ENCODE measurements around the gene CHKA. TPM values are rescaled to one million over a fixed set of nuclear protein-coding genes. Genes with fewer than 3 reads are reported as not detected.

The CHKA gene
- total RNA-seq, 1 experiment from 2014 or later = 63.0 TPM

GRCh38 chr11:68043349-68044144 is 77.6 kb downstream of the CHKA start:
- no peak overlapping the region for H3K4me3 Mint-ChIP-seq
- H3K18ac ChIP-seq (ENCODE audit: insufficient read length, low read depth, low read length) = no peak overlapping the region
- no peak overlapping the region for H2BK120ac ChIP-seq (ENCODE audit: low read depth, low read length, poor library complexity, severe bottlenecking)
- WGBS (ENCODE audit: extremely low coverage, insufficient read length, low lambda C conversion rate) = no CpG with 5 or more reads among the region's 36 CpGs
- H4K20me1 ChIP-seq (ENCODE audit: control insufficient read depth, insufficient read depth, insufficient read length) = no peaks in the 10 kb centered on the region
- H2AFZ ChIP-seq (ENCODE audit: low read length) = no peak overlapping the region
- no peak overlapping the region for H2BK15ac ChIP-seq (ENCODE audit: low read depth, low read length)
- H3K23me2 ChIP-seq (ENCODE audit: insufficient read length, low read depth, low read length, poor library complexity, severe bottlenecking) = no peaks in the 10 kb centered on the region
- H3K27me3 ChIP-seq (ENCODE audit: insufficient read depth, low read length) = no peaks in the 10 kb centered on the region
- peaks cover 7 to 9% of the 10 kb centered on the region in 2 experiments for H3K4me1 Mint-ChIP-seq
- no peaks in the 10 kb centered on the region for H3K79me1 ChIP-seq (ENCODE audit: insufficient read depth, low read depth, low read length, poor library complexity, severe bottlenecking)
- no peak overlapping the region for H3K4ac ChIP-seq (ENCODE audit: low read depth, low read length)
- no peak overlapping the region for H3K4me2 ChIP-seq (ENCODE audit: insufficient read depth, insufficient read length, low read length)
- H3K4me1 ChIP-seq (ENCODE audit: insufficient read depth, low read length) = no peaks in the 10 kb centered on the region; the same call in 1 of the 2 replicates
- H2BK20ac ChIP-seq (ENCODE audit: low read depth, low read length, poor library complexity, severe bottlenecking) = no peak overlapping the region
- H3K27ac Mint-ChIP-seq = no peak overlapping the region
- no peak overlapping the region for H3K23ac ChIP-seq (ENCODE audit: insufficient read length, low read depth, low read length)
- H3K27me3 Mint-ChIP-seq (ENCODE audit: low read depth) = no peaks in the 10 kb centered on the region
- DNase-seq = peak; percentile 27
- H3K9ac ChIP-seq (ENCODE audit: extremely low read depth, insufficient read length, low read length) = no peak overlapping the region
- no peaks in the 10 kb centered on the region for H3K9me3 ChIP-seq (ENCODE audit: control insufficient read depth, low read depth, low read length)
- no peak overlapping the region for H2AK5ac ChIP-seq (ENCODE audit: insufficient read length, low read length)
- no peak overlapping the region for H4K91ac ChIP-seq (ENCODE audit: insufficient read length, low read depth, low read length)
- no peak overlapping the region for H4K8ac ChIP-seq (replicated peaks; ENCODE audit: insufficient read length, low read depth, low read length)
- H3K27ac ChIP-seq (ENCODE audit: insufficient read length, low read depth, low read length) = no peak overlapping the region
- H3K14ac ChIP-seq (ENCODE audit: insufficient read depth, low read length) = no peak overlapping the region; the same call in 1 of the 2 replicates
- no peak overlapping the region for H2BK12ac ChIP-seq (ENCODE audit: insufficient read length, low read depth, low read length)
- H4K5ac ChIP-seq (ENCODE audit: insufficient read length, low read depth, low read length) = no peak overlapping the region
- no peaks in the 10 kb centered on the region for H3K9me3 Mint-ChIP-seq
- H3K36me3 Mint-ChIP-seq (ENCODE audit: insufficient read depth in 1 of 3, low read depth in 3 of 3) = no peaks in the 10 kb centered on the region; a peak in 1 of 7 replicates
- no peak for TF ChIP-seq CTCF (conservative IDR thresholded peaks at IDR 0.05)
- no peak overlapping the region for H3T11ph ChIP-seq (ENCODE audit: low read length)
- no peak overlapping the region for H2BK5ac ChIP-seq (ENCODE audit: insufficient read length, low read length)
- H3K79me2 ChIP-seq (ENCODE audit: insufficient read depth, low read length) = no peaks in the 10 kb centered on the region
- H3K56ac ChIP-seq (ENCODE audit: insufficient read length, low read depth, low read length) = no peak overlapping the region

Measured in H9 (cell line).